ENCODE results near the gene AANAT.

- no peak for TF ChIP-seq POLR2A (IDR thresholded peaks at IDR 0.05)
- TF ChIP-seq CTCF (IDR thresholded peaks at IDR 0.05): no peak
These were observed 50.2 kb downstream of the AANAT start for GRCh38 chr17:76517638-76518038.

Data from right lobe of liver (tissue), 4 donors.